Right hindlimb (tissue), 1 donor: ENCODE data around the gene KCTD18.

Experiments
- DNase-seq: peaks from one replicate; pipeline ENCODE4 v3.0.0-alpha.2; 2018

Gene KCTD18

GRCh38 chr2:200483729-200484198, 26.1 kb downstream of the KCTD18 start:
- DNase-seq: no peak

- DNase-seq: no peak
These were observed 27.7 kb downstream of the KCTD18 start for GRCh38 chr2:200482194-200482593.

DNA sequence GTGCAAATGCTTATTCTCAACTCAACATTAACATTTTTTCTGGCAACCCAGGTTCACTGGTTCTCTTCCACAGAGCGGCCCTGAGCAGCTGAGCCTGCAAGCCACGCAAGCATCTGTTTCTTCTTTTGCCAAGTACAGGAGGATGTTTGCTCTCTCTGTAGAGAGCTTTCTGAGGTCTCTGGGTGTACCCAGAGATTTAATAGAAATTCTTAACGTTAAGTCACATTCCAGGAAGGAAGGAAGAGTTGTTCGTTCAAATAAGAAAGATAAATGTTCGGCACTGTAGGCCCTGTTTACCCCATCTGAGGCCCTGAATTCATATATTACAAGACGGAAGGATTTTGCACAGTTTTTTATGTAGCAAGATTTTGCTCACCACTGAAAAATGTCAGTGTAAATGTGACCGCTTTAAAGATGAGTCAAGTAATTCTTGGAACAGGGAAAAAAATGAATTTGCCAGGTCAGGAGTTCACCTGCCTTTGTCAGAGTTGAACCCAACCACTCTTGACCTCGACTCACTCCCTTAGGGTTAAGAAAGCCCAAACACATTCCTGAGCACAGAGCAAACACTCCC, 30.1 kb downstream of the KCTD18 start:
- DNase-seq: no peak

- no peak for DNase-seq
These were observed 32.2 kb downstream of the KCTD18 start for GRCh38 chr2:200477667-200478131.

DNA sequence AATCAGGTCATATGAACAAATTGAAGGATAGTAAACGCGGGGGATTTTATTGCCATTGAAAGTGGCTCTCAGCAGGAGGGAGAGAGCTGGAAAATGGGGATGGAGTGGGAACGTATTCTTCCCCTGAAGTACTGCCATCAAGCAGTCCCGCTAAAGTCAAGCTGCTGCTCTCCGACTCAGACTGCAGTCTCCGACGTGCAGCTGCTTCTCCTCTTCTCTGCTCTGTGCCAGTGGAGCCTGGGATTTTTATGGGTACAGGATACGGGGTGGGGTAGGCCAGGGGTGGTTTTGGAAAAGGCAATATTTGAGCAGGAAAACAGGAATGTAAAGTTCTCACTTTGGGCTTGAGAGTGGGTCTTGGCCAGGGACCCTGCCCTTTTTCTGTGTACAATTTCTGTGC, 33.0 kb downstream of the KCTD18 start:
- DNase-seq: no peak

- DNase-seq: no peak
These were observed 34.1 kb downstream of the KCTD18 start for GRCh38 chr2:200475795-200476194.

DNA sequence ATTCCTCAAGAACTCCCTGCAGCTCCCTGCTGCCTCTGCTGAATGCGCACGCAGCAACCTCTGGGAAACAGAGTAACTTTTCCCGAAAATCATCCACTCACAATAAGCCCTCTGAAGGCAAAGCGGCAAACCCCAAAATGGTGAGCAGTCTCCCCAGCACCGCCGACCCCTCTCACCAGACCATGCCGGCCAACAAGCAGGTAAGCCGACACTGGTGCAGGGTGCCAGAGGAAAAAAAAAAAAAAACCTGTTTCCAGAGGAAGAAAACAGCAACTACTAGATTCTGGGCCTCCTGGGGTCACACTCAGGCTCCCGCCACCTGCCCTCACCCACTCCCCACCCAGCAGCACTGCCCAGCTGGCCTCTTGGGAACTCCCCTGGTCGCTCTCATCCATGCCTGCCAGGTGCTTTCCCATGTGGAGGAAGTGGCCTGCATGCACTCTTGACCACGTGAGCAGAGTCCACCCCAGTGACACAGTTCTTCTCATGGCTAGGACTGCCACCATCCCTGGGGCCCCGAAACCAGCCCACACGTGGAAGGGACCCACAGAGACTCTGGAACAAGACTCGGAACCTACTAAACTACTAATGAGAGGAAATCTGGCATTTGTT, 36.9 kb downstream of the KCTD18 start:
- no peak for DNase-seq

GRCh38 chr2:200471928-200472645, 37.8 kb downstream of the KCTD18 start:
- no peak for DNase-seq

GRCh38 chr2:200471324-200471848, 38.5 kb downstream of the KCTD18 start:
- no peak for DNase-seq

GRCh38 chr2:200470230-200470629, 39.6 kb downstream of the KCTD18 start:
- DNase-seq: no peak

DNA sequence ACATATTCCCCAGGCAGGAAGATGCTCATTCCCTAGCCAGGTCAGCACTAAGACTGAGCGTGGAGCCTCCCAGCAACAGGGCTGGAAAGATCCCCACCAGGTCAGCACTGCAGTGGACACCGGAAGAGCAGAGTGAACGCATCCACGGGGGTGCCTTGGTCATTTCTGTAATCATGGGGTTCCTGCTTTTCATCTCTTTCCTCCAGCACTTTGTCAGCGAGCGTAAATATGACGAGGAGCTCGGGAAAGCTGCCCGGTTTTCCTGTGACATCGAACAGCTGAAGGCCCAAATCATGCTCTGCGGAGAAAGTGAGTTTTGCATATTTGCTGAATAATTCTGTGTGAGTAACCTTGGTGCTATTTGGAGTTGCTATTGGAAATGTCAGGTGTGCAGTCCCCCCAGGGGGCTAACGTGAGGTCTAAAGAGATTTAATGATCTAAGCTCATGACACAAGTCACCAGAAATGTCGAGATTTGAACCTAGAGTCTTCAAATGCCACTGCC, 40.1 kb downstream of the KCTD18 start:
- peak; percentile 55 for DNase-seq

DNA sequence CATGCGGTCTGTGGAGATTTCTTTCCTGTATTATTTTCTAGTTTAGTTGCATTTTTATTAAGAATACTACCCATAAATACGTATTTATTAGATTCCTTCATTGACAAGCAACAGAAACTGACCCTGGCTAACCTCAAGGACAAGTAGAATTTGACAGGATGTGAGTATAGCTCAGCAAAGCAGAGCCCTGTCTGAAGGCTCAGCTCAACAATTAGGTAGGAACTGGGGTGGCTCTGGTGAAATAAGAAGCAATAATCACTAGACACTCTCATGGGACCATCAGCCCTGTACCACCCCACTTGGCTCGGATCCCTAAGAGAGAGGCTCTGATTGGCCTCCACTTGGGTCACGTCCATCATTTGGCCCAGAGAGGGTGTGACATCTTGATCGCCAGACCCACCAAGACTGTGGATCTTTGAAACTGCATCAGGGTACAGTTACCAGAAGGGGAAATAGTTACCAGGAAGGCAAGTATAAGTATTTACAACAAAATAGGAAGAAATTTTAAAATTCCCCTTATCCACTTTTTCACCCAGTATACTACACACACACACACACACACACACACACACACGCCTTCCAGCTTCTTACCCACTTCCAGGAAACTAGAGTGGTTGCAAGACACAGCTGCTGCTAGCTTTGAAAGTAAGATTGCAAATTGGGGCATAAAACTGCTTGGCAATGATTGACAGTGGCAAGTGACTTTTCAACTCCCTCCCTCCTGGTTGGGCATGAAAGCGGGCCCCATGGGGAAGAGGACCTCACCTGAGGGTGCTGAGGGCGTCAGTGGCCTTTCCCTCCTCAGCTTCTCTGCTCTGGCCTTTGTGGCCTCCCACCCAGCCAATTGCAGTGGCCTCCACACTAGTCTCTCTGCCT, 41.8 kb downstream of the KCTD18 start:
- no peak for DNase-seq

GRCh38 chr2:200466425-200467418, 43.1 kb downstream of the KCTD18 start:
- DNase-seq: peak; percentile 78

GRCh38 chr2:200463452-200463851, 46.4 kb downstream of the KCTD18 start:
- DNase-seq: no peak

- no peak for DNase-seq
These were observed 47.8 kb downstream of the KCTD18 start for GRCh38 chr2:200461846-200462710.

- DNase-seq: no peak
These were observed 50.8 kb downstream of the KCTD18 start for GRCh38 chr2:200459101-200459500.

GRCh38 chr2:200456567-200456966, 53.3 kb downstream of the KCTD18 start:
- no peak for DNase-seq

DNA sequence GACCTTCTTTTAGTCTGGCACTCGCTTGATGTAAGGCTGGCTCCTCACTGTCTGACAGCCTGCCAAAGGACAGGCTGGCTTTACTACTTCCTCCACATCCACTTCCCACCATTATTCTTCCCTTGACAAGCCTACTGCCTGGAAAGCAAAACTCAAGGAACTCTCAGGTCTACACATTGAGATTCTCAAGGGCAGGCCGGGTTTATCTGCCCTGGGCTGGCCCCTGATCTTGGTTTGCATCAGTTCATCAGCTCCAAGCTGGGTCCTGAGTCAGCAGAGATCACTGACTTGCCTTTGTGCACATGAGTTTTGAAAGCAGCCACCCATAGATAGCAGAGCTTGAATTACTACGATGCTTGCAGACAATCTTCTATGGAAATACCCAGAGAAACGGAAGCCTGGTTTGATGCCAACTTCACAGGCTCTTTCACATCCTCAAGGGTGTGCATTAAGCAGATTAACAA, 53.9 kb downstream of the KCTD18 start:
- DNase-seq: no peak

GRCh38 chr2:200454927-200455801, 54.7 kb downstream of the KCTD18 start:
- DNase-seq: no peak
